HG02973 (cell line): ENCODE data around the gene SOX15.

Experiments
- ATAC-seq: cut with Tn5 transposase; IDR thresholded peaks from one replicate; pipeline ENCODE4 v1.9.1; 2021; ENCODE audit warnings: moderate library complexity; ENCODE audit not compliant: unreplicated experiment

SOX15 gene

DNA sequence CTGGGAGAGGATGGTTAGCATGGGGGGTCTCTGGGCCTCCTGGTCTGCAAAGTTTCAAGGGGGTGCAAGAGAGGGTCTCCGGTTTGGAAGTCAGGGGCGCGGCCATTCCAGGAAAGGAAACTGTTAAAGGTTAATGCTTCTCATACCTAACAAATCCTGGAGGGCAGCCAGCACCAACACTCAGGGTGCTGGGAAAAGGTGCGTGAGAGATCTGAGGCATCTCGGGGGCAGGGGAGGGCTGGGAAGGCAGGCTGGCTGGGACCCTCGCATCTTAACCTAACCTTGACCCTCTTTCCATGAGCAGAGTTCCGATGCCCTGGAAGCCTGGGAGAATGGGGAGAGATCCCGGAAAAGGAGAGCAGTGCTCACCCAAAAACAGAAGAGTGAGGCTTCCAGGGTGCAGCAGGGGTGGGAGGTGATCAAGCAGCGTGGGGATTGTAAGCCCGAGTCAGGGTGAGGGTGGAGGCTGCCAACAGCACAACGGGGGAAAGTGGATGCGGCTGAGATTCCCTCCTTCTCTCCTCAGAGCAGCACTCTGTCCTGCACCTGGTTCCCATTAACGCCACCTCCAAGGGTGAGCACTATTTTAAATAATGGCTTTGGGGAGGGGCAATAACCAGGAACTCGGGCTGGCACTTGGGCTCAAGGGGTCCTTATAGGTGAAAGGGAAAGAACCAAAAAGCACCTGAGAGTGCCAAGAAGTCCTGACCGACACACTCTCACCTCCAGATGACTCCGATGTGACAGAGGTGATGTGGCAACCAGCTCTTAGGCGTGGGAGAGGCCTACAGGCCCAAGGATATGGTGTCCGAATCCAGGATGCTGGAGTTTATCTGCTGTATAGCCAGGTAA lies 30.3 kb downstream of the SOX15 start:
- no peak for ATAC-seq

- ATAC-seq: no peak
Observed at GRCh38 chr17:7558544-7559319, 31.2 kb downstream of the SOX15 start, which contains the start of gene TNFSF13. Gene TNFSF13, plus strand, starts transcription at chr17:7558750. Its CDS starts 290 bp downstream, at chr17:7559040.

- ATAC-seq: no peak
Observed at GRCh38 chr17:7557775-7558543, 31.9 kb downstream of the SOX15 start.

GRCh38 chr17:7557147-7557764 lies 32.6 kb downstream of the SOX15 start:
- ATAC-seq: no peak

- ATAC-seq: no peak
Observed at GRCh38 chr17:7556627-7557026, 33.3 kb downstream of the SOX15 start.

GRCh38 chr17:7555320-7555948 lies 34.5 kb downstream of the SOX15 start:
- ATAC-seq: no peak

DNA sequence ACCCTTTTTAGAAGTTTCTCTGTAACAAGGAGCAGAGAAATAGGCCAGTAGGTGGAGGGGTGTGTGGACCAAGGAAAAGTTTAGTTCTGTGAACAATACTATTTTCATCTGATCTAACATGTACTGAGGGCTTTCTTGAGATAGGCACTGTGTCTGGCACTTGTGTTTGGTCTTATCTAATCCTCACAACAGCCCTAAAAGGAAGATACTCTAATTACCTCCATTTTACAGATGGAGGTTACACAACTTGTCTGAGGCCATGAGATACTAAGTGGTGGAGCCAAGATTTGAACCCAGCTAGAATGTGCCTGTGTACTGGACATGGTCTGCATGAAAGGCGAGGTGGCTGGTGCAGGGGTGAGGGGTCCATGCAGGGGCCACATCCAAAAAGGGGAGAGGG lies 36.5 kb downstream of the SOX15 start:
- ATAC-seq: no peak

GRCh38 chr17:7552621-7553051 lies 37.3 kb downstream of the SOX15 start:
- ATAC-seq: no peak

DNA sequence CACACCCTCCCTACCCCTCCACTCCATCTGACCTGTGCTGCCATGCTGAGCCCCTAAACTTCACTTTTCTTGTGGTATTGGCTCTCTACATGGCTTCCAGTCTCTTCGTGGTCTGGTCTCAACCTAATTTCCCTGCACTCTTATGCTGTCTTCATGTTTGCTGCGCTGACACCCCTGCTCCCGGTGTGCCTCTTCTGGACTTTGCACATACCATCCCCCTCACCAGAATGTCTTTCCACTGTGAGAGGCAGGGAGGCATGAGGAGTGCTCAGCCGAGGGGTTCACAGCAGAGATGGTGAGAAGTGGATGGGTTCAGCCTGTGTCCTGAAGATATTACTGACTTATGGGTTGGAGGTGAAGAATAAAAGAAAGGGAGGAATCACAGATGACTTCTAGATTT lies 38.5 kb downstream of the SOX15 start:
- no peak for ATAC-seq

DNA sequence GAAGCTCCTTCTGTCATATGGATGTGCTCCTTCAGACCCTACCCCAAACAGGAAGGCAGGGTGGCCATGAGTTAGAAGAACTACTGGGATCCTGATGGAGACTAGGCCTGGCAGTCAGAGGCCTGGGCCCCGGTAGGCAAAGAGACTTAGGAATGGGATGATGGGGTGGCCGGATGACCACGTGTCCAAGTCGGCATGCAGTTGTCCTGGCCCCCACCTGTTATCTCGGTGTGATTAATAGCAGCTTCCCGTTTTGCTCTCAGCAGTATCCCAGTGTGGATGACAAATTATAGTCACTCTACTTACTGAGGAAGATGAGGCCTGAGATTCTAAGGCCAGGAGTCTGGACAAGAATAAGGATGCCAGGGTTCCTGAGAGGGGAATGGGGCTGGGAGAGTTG lies 39.5 kb downstream of the SOX15 start:
- ATAC-seq: no peak

DNA sequence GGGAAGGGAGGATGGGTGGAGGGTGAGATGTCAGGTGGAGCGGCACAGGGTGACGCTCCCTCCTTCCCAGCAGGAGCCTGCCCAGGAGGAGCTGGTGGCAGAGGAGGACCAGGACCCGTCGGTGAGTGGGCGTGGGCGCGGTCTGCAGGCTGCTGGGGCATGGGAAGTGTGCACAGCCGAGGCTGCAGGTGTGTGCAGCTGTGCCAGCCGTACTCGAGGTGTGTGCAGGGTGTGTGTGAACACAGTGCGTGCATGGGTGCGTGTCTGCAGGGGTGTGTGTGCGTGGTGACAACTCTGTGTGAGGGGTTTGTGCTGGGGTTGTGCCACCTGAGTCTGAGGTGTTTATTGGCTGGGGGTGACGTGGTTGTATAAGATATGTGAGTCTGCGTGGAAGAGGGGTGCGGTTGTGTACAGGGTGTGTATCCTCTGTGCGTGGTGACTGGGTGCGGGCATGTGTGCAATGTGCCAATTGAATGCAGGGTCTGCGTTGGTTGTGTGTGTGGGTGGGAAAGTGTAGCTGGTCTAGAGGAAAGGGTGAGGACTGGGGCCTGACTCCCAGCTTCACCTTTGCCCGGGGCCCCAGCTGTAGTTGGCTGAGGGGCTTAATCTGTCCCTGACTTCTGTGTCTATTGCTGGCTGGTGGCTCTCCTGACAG lies 40.4 kb downstream of the SOX15 start:
- no peak for ATAC-seq

- no peak for ATAC-seq
Observed at GRCh38 chr17:7548585-7549400, 41.1 kb downstream of the SOX15 start, which contains the start of gene TNFSF12. Gene TNFSF12, plus strand, starts transcription at chr17:7549058. Its CDS starts 96 bp downstream, at chr17:7549154.

DNA sequence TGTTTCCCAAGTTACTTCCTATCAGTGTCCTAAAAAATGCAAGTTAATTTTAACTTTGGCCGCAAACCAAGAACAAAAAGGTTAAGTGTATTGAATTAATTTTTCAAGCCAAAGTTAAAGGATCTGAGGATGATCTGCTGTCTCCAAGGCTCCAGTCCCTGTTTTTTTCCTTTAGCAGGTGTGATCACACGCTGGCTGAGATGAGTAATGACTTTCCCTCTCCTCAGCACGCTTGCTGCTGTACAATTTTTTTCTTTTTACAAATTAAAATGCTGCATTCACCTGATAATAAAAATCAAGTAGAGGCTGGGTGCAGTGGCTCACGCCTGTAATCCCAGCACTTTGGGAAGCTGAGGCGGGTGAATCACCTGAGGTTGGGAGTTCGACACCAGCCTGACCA lies 45.0 kb downstream of the SOX15 start:
- ATAC-seq: no peak

- ATAC-seq: no peak
Observed at GRCh38 chr17:7541074-7541621, 48.7 kb downstream of the SOX15 start.

DNA sequence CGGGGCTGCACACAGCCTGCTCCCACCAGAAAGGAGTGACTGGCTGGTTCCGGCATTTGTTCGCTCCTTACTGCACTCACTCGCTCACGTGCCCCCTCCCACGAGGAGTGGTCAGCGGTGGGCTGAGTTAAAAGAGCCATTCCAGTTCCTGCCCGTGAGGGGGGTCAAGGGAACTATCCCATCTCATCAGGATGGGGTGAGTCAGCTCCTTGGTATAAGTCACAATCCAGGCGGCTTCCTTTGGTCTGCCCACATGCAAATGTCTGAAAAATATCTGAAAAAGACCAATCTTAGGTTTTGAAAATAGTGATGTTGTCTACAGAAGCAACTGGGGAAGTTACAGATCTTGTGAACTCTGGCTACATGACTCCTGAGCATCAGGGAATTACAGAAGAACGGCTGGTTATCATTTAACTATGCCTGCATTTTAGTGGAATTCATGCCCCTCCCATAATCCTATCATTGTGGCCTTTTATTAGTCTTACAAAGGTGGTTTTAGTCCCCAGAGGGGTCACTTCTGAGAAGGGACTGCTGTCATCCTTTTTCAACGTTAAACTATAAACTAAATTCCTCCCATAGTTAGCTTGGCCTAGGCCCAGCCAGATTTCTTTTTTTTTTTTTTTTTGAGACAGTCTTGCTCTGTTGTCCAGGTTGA lies 50.9 kb downstream of the SOX15 start:
- no peak for ATAC-seq
